GM23338 (cell line): ENCODE data around the gene SRGAP2. TPM values are rescaled to one million over a fixed set of nuclear protein-coding genes. Genes with fewer than 3 reads are reported as not detected.
"Not testable (repeated sequence)": the region's sequence is repeated elsewhere in the genome, so short reads cannot be mapped to it uniquely, and the experiment has no call there.

Experiments used
- ATAC-seq: fragments of 200-7000 bp; cut with Tn5 transposase; 3 replicates; pipeline ENCODE4 v1.9.1; 2020
- DNase-seq: peaks from one replicate; pipeline ENCODE4 v3.0.0-alpha.2; 2015; ENCODE audit warnings: low spot score
- H2AFZ ChIP-seq: fragments of 200-600 bp; sonication (generic); 2 replicates; pipeline ENCODE4 v1.8.0; 2016; ENCODE audit warnings: antibody characterized with exemption, mild to moderate bottlenecking, moderate library complexity
- H3F3A ChIP-seq: fragments of 200-600 bp; sonication (generic); replicated peaks from 2 replicates; pipeline ENCODE4 v1.8.0; 2017; ENCODE audit warnings: antibody characterized with exemption, mixed run types, low read depth
- H3K27ac ChIP-seq: fragments of 200-600 bp; sonication (generic); 2 replicates; pipeline ENCODE4 v1.6.1; 2016; ENCODE audit warnings: low read depth
- H3K27me3 ChIP-seq: fragments of 200-600 bp; sonication (generic); 2 replicates; pipeline ENCODE4 v1.8.0; 2016; ENCODE audit warnings: mild to moderate bottlenecking, mixed run types, moderate library complexity; ENCODE audit not compliant: insufficient read depth
- H3K36me3 ChIP-seq: fragments of 200-600 bp; sonication (generic); 2 replicates; pipeline ENCODE4 v1.8.0; 2016; ENCODE audit warnings: mild to moderate bottlenecking; ENCODE audit not compliant: insufficient read depth
- H3K4me1 ChIP-seq: fragments of 200-600 bp; sonication (generic); 2 replicates; pipeline ENCODE4 v1.8.0; 2016; ENCODE audit warnings: mild to moderate bottlenecking, moderate library complexity; ENCODE audit not compliant: insufficient read depth
- H3K4me2 ChIP-seq: fragments of 200-600 bp; sonication (generic); 2 replicates; pipeline ENCODE4 v1.7.1; 2017; ENCODE audit warnings: mixed run types
- H3K4me3 ChIP-seq: fragments of 200-600 bp; sonication (generic); 2 replicates; pipeline ENCODE4 v1.6.1; 2016; ENCODE audit warnings: mixed run types
- H3K79me2 ChIP-seq: fragments of 200-600 bp; sonication (generic); replicated peaks from 2 replicates; pipeline ENCODE4 v1.8.0; 2017; ENCODE audit warnings: mild to moderate bottlenecking; ENCODE audit not compliant: insufficient read depth
- H3K9me2 ChIP-seq: fragments of 200-600 bp; sonication (generic); 2 replicates; pipeline ENCODE4 v1.8.0; 2017; ENCODE audit not compliant: insufficient read depth
- H4K20me1 ChIP-seq: fragments of 200-600 bp; sonication (generic); replicated peaks from 2 replicates; pipeline ENCODE4 v1.8.0; 2017; ENCODE audit warnings: mild to moderate bottlenecking; ENCODE audit not compliant: insufficient read depth
- H3K27ac Mint-ChIP-seq: 2 replicates; pipeline ENCODE4 v1.8.0; 2020; ENCODE audit warnings: inconsistent platforms, mild to moderate bottlenecking, moderate library complexity, mixed read lengths
- H3K27me3 Mint-ChIP-seq: 3 replicates; pipeline ENCODE4 v1.8.0; 2022; ENCODE audit warnings: low read depth, mild to moderate bottlenecking, moderate library complexity, mixed read lengths, inconsistent platforms; ENCODE audit not compliant: insufficient read depth, poor library complexity
- H3K36me3 Mint-ChIP-seq: 3 replicates; pipeline ENCODE4 v1.8.0; 2021; ENCODE audit warnings: low read depth, mild to moderate bottlenecking, inconsistent platforms, moderate library complexity, mixed read lengths
- H3K4me1 Mint-ChIP-seq: 3 replicates; pipeline ENCODE4 v1.8.0; 2020; ENCODE audit warnings: mild to moderate bottlenecking, inconsistent platforms, mixed read lengths
- H3K4me3 Mint-ChIP-seq: 3 replicates; pipeline ENCODE4 v1.8.0; 2021; ENCODE audit warnings: moderate library complexity, mild to moderate bottlenecking, inconsistent platforms, mixed read lengths
- H3K9me3 Mint-ChIP-seq: 3 replicates; pipeline ENCODE4 v1.8.0; 2020; ENCODE audit warnings: moderate library complexity, mild to moderate bottlenecking, inconsistent platforms, mixed read lengths
- long read RNA-seq: library from polyadenylated mRNA; unstranded; transcript quantifications from one replicate; pipeline ENCODE4 v2.0.0, GENCODE V29; 2020; ENCODE audit not compliant: unreplicated experiment
- polyA plus RNA-seq: library from polyadenylated mRNA; unstranded; fragments of >200 nt; fragmentation: Nextera tagmentation; extraction: Ambion mirVana; gene quantifications from 2 replicates; pipeline ENCODE4 v1.2.1, GENCODE V29; 2016
- total RNA-seq: library from RNA; depleted of rRNA; stranded (reverse); fragments of >200 nt; shearing (Covaris generic); gene quantifications from 2 replicates; pipeline ENCODE4 v1.2.3, GENCODE V29; 2014; rRNA removed

Gene SRGAP2
- 69.2 and 77.8 TPM in 2 replicates for total RNA-seq
- polyA plus RNA-seq = 41.4 and 48.3 TPM in 2 replicates
- long read RNA-seq, full-length matches to known transcripts = 1 of 3 reads
- long read RNA-seq, partial matches to known transcripts = 0 of 3 reads
- long read RNA-seq, other reads (novel, unspliced or antisense) = 2 of 3 reads

- not testable (repeated sequence) for H3K27ac Mint-ChIP-seq, H3K4me1 Mint-ChIP-seq, H3K79me2 ChIP-seq, H3K4me1 ChIP-seq, H3F3A ChIP-seq, H3K27me3 ChIP-seq, H4K20me1 ChIP-seq, H3K9me2 ChIP-seq, H3K9me3 Mint-ChIP-seq, H3K27ac ChIP-seq, H3K36me3 Mint-ChIP-seq, H2AFZ ChIP-seq, H3K36me3 ChIP-seq, H3K27me3 Mint-ChIP-seq
- peak within 1 kb of the TSS; percentile 66 for H3K4me3 ChIP-seq
- peak within 1 kb of the TSS; percentile 75 for H3K4me3 Mint-ChIP-seq
- peak within 1 kb of the TSS; percentile 67; the same call in 1 of the 2 replicates for H3K4me2 ChIP-seq
- peak; percentile 69 for ATAC-seq
- DNase-seq = peak; percentile 8
Measured at GRCh38 chr1:206203364-206204158, at the start of gene SRGAP2. SRGAP2 (plus strand) TSS chr1:206203541; CDS start chr1:206205971, 2,430 bp downstream.

- H3K36me3 Mint-ChIP-seq, H4K20me1 ChIP-seq, H3K27me3 ChIP-seq, H3K9me3 Mint-ChIP-seq, H3K36me3 ChIP-seq, H3K9me2 ChIP-seq, H2AFZ ChIP-seq, H3K4me3 Mint-ChIP-seq, H3K27ac Mint-ChIP-seq, H3K27ac ChIP-seq, H3K27me3 Mint-ChIP-seq, H3K4me1 Mint-ChIP-seq, H3F3A ChIP-seq, H3K4me1 ChIP-seq, DNase-seq, H3K79me2 ChIP-seq, H3K4me2 ChIP-seq, H3K4me3 ChIP-seq: not testable (repeated sequence)
- peak; percentile 73 for ATAC-seq
Measured at GRCh38 chr1:206167350-206168029, 35.9 kb upstream of the SRGAP2 start.

- not testable (repeated sequence) for H3K79me2 ChIP-seq, H3K36me3 ChIP-seq, H3K27ac ChIP-seq, ATAC-seq, H3K4me1 ChIP-seq, H3K4me3 ChIP-seq, DNase-seq, H3K9me2 ChIP-seq, H3K27me3 Mint-ChIP-seq, H3F3A ChIP-seq, H2AFZ ChIP-seq, H3K27me3 ChIP-seq, H4K20me1 ChIP-seq, H3K4me2 ChIP-seq, H3K4me3 Mint-ChIP-seq, H3K9me3 Mint-ChIP-seq, H3K36me3 Mint-ChIP-seq, H3K27ac Mint-ChIP-seq, H3K4me1 Mint-ChIP-seq
Measured at GRCh38 chr1:206169794-206170193, 33.5 kb upstream of the SRGAP2 start.

GRCh38 chr1:206173110-206173719 is 30.1 kb upstream of the SRGAP2 start:
- not testable (repeated sequence) for H3K9me2 ChIP-seq, H2AFZ ChIP-seq, H3K27ac Mint-ChIP-seq, DNase-seq, H3K4me2 ChIP-seq, H3K36me3 Mint-ChIP-seq, H3K27ac ChIP-seq, H3K79me2 ChIP-seq, H3K4me3 Mint-ChIP-seq, H4K20me1 ChIP-seq, ATAC-seq, H3K4me1 ChIP-seq, H3F3A ChIP-seq, H3K27me3 Mint-ChIP-seq, H3K27me3 ChIP-seq, H3K4me1 Mint-ChIP-seq, H3K36me3 ChIP-seq, H3K9me3 Mint-ChIP-seq, H3K4me3 ChIP-seq
